Small intestine (tissue), 7 donors: ENCODE data around the gene TRAK2. TPM values are rescaled to one million over a fixed set of nuclear protein-coding genes. Genes with fewer than 3 reads are reported as not detected.

Experiments
- DNase-seq, 2 donors: peaks; one replicate each; pipeline versions ENCODE4 v3.0.0 to v3.0.0-alpha.2; 2013
- FAIRE-seq: peaks from 2 replicates; lab custom pipeline; 2012; peaks lifted over from hg19 to GRCh38; lab: Jason Lieb, UNC
- H3K27ac ChIP-seq, 3 donors: one replicate each; pipeline ENCODE4 v1.5.1; 2013; ENCODE audit warnings: low read length in 2 of 3, mild to moderate bottlenecking in 2 of 3, control low read depth in 1 of 3, inconsistent platforms in 1 of 3, low read depth in 1 of 3, moderate library complexity in 1 of 3
- H3K27me3 ChIP-seq, 3 donors: one replicate each; pipeline ENCODE4 v1.6.1; 2013; ENCODE audit warnings: low read length in 3 of 3, inconsistent platforms in 1 of 3; ENCODE audit not compliant: control insufficient read depth in 3 of 3, insufficient read depth in 3 of 3
- H3K36me3 ChIP-seq, 3 donors: one replicate each; pipeline ENCODE4 v1.6.1; 2013; ENCODE audit warnings: low read length in 3 of 3, inconsistent platforms in 1 of 3, low read depth in 1 of 3, mild to moderate bottlenecking in 1 of 3, moderate library complexity in 1 of 3; ENCODE audit not compliant: control insufficient read depth in 3 of 3, insufficient read depth in 2 of 3
- H3K4me1 ChIP-seq, 3 donors: one replicate each; pipeline ENCODE4 v1.6.1; 2013; ENCODE audit warnings: low read length in 2 of 3, inconsistent platforms in 1 of 3, low read depth in 1 of 3, mild to moderate bottlenecking in 1 of 3, moderate library complexity in 1 of 3; ENCODE audit not compliant: control insufficient read depth in 3 of 3, insufficient read depth in 2 of 3
- H3K4me3 ChIP-seq, 3 donors: one replicate each; pipeline ENCODE4 v1.5.1; 2013; ENCODE audit warnings: low read length in 3 of 3, control low read depth in 1 of 3, inconsistent platforms in 1 of 3, low read depth in 1 of 3, mild to moderate bottlenecking in 1 of 3, moderate library complexity in 1 of 3
- H3K9me3 ChIP-seq, 2 donors: one replicate each; pipeline ENCODE4 v1.6.1; 2013; ENCODE audit warnings: low read depth in 1 of 2, low read length in 1 of 2; ENCODE audit not compliant: control insufficient read depth in 2 of 2, insufficient read depth in 1 of 2
- WGBS, 3 donors: extraction: QIAGEN DNeasy Blood & Tissue Kit; methylation state at CpG; one replicate each; pipeline ENCODE4 v1.1.7; 2013; 5-methylcytosine and 5-hydroxymethylcytosine counted together
- polyA plus RNA-seq, 4 donors: library from polyadenylated mRNA; stranded (reverse) in 3 of 4; unstranded in 1 of 4; fragments of 200-250 nt in 3 of 4; fragments of 120-200 nt in 1 of 4; gene quantifications; one replicate each; pipeline versions ENCODE4 v1.2.1 to v1.2.3, GENCODE V29; 2013
- donor health status: healthy with polysubstance abuse.
- donor health status: control.
- donor health status: control.
- donor health status: Bipolar disorder and iron deficiency.
- donor health status: healthy.

The TRAK2 gene
- polyA plus RNA-seq, 4 donors: 13.4 to 36.1 (median 21.5) TPM

GRCh38 chr2:201360256-201360655 lies 91.0 kb downstream of the TRAK2 start:
- FAIRE-seq (no peak), DNase-seq (no peak)
- peaks cover 0 to 15% of the 10 kb centered on the region in 2 donors for H3K9me3 ChIP-seq
- 92 to 96% (median 93%) methylated on average over 4 of the region's 4 CpGs for WGBS, 3 donors
- peaks cover 0 to 19% (median 0%) of the 10 kb centered on the region in 3 donors for H3K36me3 ChIP-seq
- no peak overlapping the region for H3K4me3 ChIP-seq
- no peaks in the 10 kb centered on the region for H3K27me3 ChIP-seq
- no peak overlapping the region for H3K27ac ChIP-seq
- H3K4me1 ChIP-seq: no peaks in the 10 kb centered on the region

- H3K27ac ChIP-seq: no peak overlapping the region
- 77 to 91% (median 88%) methylated on average over 6 to 7 of the region's 7 CpGs for WGBS, 3 donors
- H3K36me3 ChIP-seq: peaks cover 0 to 17% (median 0%) of the 10 kb centered on the region in 3 donors
- H3K9me3 ChIP-seq: peaks cover 0 to 12% of the 10 kb centered on the region in 2 donors
- FAIRE-seq (no peak), DNase-seq (no peak)
- no peaks in the 10 kb centered on the region for H3K27me3 ChIP-seq
- no peaks in the 10 kb centered on the region for H3K4me1 ChIP-seq
- no peak overlapping the region for H3K4me3 ChIP-seq
Measured at GRCh38 chr2:201358684-201359083, 92.6 kb downstream of the TRAK2 start.

GRCh38 chr2:201357221-201357620 lies 94.0 kb downstream of the TRAK2 start, which contains the start of gene FLACC1:
Gene FLACC1, minus strand, starts transcription at chr2:201357345. Its CDS starts 5,941 bp downstream, at chr2:201351404.
- DNase-seq (peak; percentile 56 to 75), FAIRE-seq (no peak)
- H3K27ac ChIP-seq: no peak within 1 kb of the TSS

GRCh38 chr2:201353116-201353515 lies 98.1 kb downstream of the TRAK2 start:
- FAIRE-seq (no peak), DNase-seq (no peak)
- H3K4me1 ChIP-seq: peaks cover 0 to 5% (median 0%) of the 10 kb centered on the region in 3 donors
- no peak overlapping the region for H3K27ac ChIP-seq
- no peak overlapping the region for H3K4me3 ChIP-seq
- 84 to 93% (median 91%) methylated on average over 1 of the region's 1 CpG for WGBS, 3 donors
- peaks cover 0 to 2% (median 0%) of the 10 kb centered on the region in 3 donors for H3K36me3 ChIP-seq
- H3K27me3 ChIP-seq: no peaks in the 10 kb centered on the region
- H3K9me3 ChIP-seq: no peaks in the 10 kb centered on the region

More at GRCh38 chr2:201357221-201357620, 94.0 kb downstream of the TRAK2 start, which contains the start of gene FLACC1:
- WGBS, 3 donors: 61 to 90% (median 81%) methylated on average over 1 of the region's 1 CpG
- H3K4me1 ChIP-seq: peaks cover 0 to 5% (median 0%) of the 10 kb centered on the region in 3 donors
- H3K27me3 ChIP-seq: no peaks in the 10 kb centered on the region
- H3K9me3 ChIP-seq: no peaks in the 10 kb centered on the region
- peaks cover 0 to 3% (median 0%) of the 10 kb centered on the region in 3 donors for H3K36me3 ChIP-seq
- no peak within 1 kb of the TSS for H3K4me3 ChIP-seq

GRCh38 chr2:201350879-201351278 lies 100.4 kb downstream of the TRAK2 start:
- no peak for DNase-seq
- no peak overlapping the region for H3K27ac ChIP-seq
- peaks cover 0 to 2% (median 0%) of the 10 kb centered on the region in 3 donors for H3K36me3 ChIP-seq
- H3K9me3 ChIP-seq: no peaks in the 10 kb centered on the region
- H3K27me3 ChIP-seq: no peaks in the 10 kb centered on the region
- peaks cover 0 to 5% (median 0%) of the 10 kb centered on the region in 3 donors for H3K4me1 ChIP-seq
- 93 to 95% (median 94%) methylated on average over 4 of the region's 4 CpGs for WGBS, 3 donors
- FAIRE-seq: no peak
- no peak overlapping the region for H3K4me3 ChIP-seq

GRCh38 chr2:201349601-201350000 lies 101.7 kb downstream of the TRAK2 start:
- DNase-seq: no peak
- FAIRE-seq: no peak
- peaks cover 0 to 5% (median 0%) of the 10 kb centered on the region in 3 donors for H3K4me1 ChIP-seq
- no peaks in the 10 kb centered on the region for H3K9me3 ChIP-seq
- 50 to 64% (median 64%) methylated on average over 4 of the region's 4 CpGs for WGBS, 3 donors
- no peaks in the 10 kb centered on the region for H3K27me3 ChIP-seq
- H3K4me3 ChIP-seq: no peak overlapping the region
- H3K36me3 ChIP-seq: peaks cover 0 to 2% (median 0%) of the 10 kb centered on the region in 3 donors
- no peak overlapping the region for H3K27ac ChIP-seq

- no peak overlapping the region for H3K4me3 ChIP-seq
- H3K27me3 ChIP-seq: no peaks in the 10 kb centered on the region
- H3K36me3 ChIP-seq: peaks cover 0 to 2% (median 0%) of the 10 kb centered on the region in 3 donors
- peaks cover 0 to 5% (median 0%) of the 10 kb centered on the region in 3 donors for H3K4me1 ChIP-seq
- H3K9me3 ChIP-seq: no peaks in the 10 kb centered on the region
- FAIRE-seq (no peak), DNase-seq (no peak)
- WGBS, 3 donors: 63 to 72% (median 67%) methylated on average over 1 of the region's 1 CpG
- H3K27ac ChIP-seq: no peak overlapping the region
Measured at GRCh38 chr2:201348758-201349157, 102.5 kb downstream of the TRAK2 start.

GRCh38 chr2:201347138-201347537 lies 104.1 kb downstream of the TRAK2 start:
- Histone ChIP-seq H3K9me3 (no peaks in the 10 kb centered on the region), H3K4me1 (no peaks in the 10 kb centered on the region), H3K27ac (no peak overlapping the region), H3K4me3 (no peak overlapping the region), H3K36me3 (peaks cover 0 to 2% (median under 1%) of the 10 kb centered on the region in 3 donors), H3K27me3 (no peaks in the 10 kb centered on the region)
- no peak for DNase-seq
- WGBS, 3 donors: 87 to 93% (median 92%) methylated on average over 4 of the region's 4 CpGs
- FAIRE-seq: no peak
